SK-N-SH treated with all-trans-retinoic acid at 6 μM for 48 hours (cell line): ENCODE results near the gene CHST9.

ENCODE experiments used
- ARNTL ChIP-seq: fragments of 450-650 bp; formaldehyde crosslinking; IDR thresholded peaks from 2 replicates; pipeline ENCODE4 v1.5.0; 2020; ENCODE audit warnings: low read depth, mild to moderate bottlenecking, moderate library complexity, borderline replicate concordance
- ESRRG ChIP-seq: fragments of 250-450 bp; sonication (Bioruptor Pico); IDR thresholded peaks from 2 replicates; pipeline ENCODE4 v1.6.1; 2021; ENCODE audit warnings: mild to moderate bottlenecking
- GLIS3 ChIP-seq: fragments of 250-450 bp; sonication (Bioruptor Pico); IDR thresholded peaks from 2 replicates; pipeline ENCODE4 v1.5.0; 2020; ENCODE audit warnings: mild to moderate bottlenecking, moderate library complexity
- SNAI2 ChIP-seq: fragments of 250-450 bp; sonication (Bioruptor Pico); IDR thresholded peaks from 2 replicates; pipeline ENCODE4 v1.5.0; 2020; ENCODE audit warnings: mild to moderate bottlenecking, moderate library complexity
- ZFP3 ChIP-seq: fragments of 250-450 bp; sonication (Bioruptor Pico); IDR thresholded peaks from 2 replicates; pipeline ENCODE4 v1.5.0; 2020; ENCODE audit warnings: mild to moderate bottlenecking, moderate library complexity
- ZNF70 ChIP-seq: fragments of 450-650 bp; formaldehyde crosslinking; IDR thresholded peaks from 2 replicates; pipeline ENCODE4 v1.5.0; 2020; ENCODE audit warnings: mild to moderate bottlenecking, moderate library complexity
- TF ChIP-seq, protein P1 (sequence below): fragments of 250-450 bp; sonication (Bioruptor Pico); IDR thresholded peaks from 2 replicates; pipeline ENCODE4 v1.5.0; 2020; ENCODE audit warnings: mild to moderate bottlenecking, moderate library complexity
- TF ChIP-seq, protein P2 (sequence below): fragments of 250-450 bp; sonication (Bioruptor Pico); IDR thresholded peaks from 2 replicates; pipeline ENCODE4 v1.5.1; 2020; ENCODE audit warnings: low read depth, mild to moderate bottlenecking, moderate library complexity
- TF ChIP-seq, protein P3 (sequence below): fragments of 250-450 bp; sonication (Bioruptor Pico); IDR thresholded peaks from 2 replicates; pipeline ENCODE4 v1.8.0; 2020; ENCODE audit warnings: mild to moderate bottlenecking, moderate library complexity, borderline replicate concordance

DNA sequence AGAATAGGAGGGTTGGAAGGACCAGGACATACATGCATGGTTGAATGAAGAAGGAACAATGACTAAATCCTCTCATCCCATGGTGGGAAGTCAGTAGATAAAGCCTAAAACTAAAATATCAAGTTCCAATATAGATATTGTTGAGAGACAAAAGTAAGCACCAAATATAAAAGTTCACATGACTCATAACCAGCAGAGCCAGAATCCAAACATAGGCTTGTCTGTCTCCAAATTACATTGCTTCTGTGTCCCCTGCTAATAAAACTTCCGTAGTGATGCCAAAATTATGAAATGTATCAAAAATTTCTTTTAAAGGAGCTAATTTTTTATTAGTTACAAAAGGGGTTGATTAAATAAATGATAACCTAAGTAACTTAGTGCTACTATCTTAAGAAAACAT is 19.7 kb downstream of the CHST9 start:
- no peak for TF ChIP-seq ARNTL (CRISPR knock-in tag)
- TF ChIP-seq ZFP3 (CRISPR knock-in tag): no peak
- no peak for TF ChIP-seq SNAI2 (CRISPR knock-in tag)
- no peak for TF ChIP-seq ZNF70 (CRISPR knock-in tag)
- TF ChIP-seq ESRRG: no peak
- TF ChIP-seq, protein P1, sequence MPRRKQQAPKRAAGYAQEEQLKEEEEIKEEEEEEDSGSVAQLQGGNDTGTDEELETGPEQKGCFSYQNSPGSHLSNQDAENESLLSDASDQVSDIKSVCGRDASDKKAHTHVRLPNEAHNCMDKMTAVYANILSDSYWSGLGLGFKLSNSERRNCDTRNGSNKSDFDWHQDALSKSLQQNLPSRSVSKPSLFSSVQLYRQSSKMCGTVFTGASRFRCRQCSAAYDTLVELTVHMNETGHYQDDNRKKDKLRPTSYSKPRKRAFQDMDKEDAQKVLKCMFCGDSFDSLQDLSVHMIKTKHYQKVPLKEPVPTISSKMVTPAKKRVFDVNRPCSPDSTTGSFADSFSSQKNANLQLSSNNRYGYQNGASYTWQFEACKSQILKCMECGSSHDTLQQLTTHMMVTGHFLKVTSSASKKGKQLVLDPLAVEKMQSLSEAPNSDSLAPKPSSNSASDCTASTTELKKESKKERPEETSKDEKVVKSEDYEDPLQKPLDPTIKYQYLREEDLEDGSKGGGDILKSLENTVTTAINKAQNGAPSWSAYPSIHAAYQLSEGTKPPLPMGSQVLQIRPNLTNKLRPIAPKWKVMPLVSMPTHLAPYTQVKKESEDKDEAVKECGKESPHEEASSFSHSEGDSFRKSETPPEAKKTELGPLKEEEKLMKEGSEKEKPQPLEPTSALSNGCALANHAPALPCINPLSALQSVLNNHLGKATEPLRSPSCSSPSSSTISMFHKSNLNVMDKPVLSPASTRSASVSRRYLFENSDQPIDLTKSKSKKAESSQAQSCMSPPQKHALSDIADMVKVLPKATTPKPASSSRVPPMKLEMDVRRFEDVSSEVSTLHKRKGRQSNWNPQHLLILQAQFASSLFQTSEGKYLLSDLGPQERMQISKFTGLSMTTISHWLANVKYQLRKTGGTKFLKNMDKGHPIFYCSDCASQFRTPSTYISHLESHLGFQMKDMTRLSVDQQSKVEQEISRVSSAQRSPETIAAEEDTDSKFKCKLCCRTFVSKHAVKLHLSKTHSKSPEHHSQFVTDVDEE: no peak
- TF ChIP-seq, protein P2, sequence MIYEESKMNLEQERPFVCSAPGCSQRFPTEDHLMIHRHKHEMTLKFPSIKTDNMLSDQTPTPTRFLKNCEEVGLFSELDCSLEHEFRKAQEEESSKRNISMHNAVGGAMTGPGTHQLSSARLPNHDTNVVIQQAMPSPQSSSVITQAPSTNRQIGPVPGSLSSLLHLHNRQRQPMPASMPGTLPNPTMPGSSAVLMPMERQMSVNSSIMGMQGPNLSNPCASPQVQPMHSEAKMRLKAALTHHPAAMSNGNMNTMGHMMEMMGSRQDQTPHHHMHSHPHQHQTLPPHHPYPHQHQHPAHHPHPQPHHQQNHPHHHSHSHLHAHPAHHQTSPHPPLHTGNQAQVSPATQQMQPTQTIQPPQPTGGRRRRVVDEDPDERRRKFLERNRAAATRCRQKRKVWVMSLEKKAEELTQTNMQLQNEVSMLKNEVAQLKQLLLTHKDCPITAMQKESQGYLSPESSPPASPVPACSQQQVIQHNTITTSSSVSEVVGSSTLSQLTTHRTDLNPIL (CRISPR knock-in tag): no peak
- TF ChIP-seq, protein P3, sequence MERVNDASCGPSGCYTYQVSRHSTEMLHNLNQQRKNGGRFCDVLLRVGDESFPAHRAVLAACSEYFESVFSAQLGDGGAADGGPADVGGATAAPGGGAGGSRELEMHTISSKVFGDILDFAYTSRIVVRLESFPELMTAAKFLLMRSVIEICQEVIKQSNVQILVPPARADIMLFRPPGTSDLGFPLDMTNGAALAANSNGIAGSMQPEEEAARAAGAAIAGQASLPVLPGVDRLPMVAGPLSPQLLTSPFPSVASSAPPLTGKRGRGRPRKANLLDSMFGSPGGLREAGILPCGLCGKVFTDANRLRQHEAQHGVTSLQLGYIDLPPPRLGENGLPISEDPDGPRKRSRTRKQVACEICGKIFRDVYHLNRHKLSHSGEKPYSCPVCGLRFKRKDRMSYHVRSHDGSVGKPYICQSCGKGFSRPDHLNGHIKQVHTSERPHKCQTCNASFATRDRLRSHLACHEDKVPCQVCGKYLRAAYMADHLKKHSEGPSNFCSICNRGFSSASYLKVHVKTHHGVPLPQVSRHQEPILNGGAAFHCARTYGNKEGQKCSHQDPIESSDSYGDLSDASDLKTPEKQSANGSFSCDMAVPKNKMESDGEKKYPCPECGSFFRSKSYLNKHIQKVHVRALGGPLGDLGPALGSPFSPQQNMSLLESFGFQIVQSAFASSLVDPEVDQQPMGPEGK (CRISPR knock-in tag): no peak
- TF ChIP-seq GLIS3: no peak
